Right renal cortex interstitium (tissue), 3 donors: ENCODE measurements around the gene NTF3. TPM values are rescaled to one million over a fixed set of nuclear protein-coding genes. Genes with fewer than 3 reads are reported as not detected.
"Not testable (repeated sequence)": the region's sequence is repeated elsewhere in the genome, so short reads cannot be mapped to it uniquely, and the experiment has no call there.

Experiments
- DNase-seq, 3 donors: peaks; one replicate each; pipeline ENCODE4 v3.0.0-alpha.2; 2013; ENCODE audit warnings: low read depth in 3 of 3, low spot score in 2 of 3
- polyA plus RNA-seq, 3 donors: library from polyadenylated mRNA; unstranded; fragments of 120-200 nt; gene quantifications; one replicate each; pipeline ENCODE4 v1.2.1, GENCODE V29; 2013; ENCODE audit not compliant: insufficient read length in 3 of 3

Gene NTF3
- polyA plus RNA-seq, 3 donors, result 4.3 to 5.4 (median 4.7) TPM

- DNase-seq, result no peak
These were observed 93.0 kb downstream of the NTF3 start for GRCh38 chr12:5524769-5525436.

- DNase-seq, result no peak
These were observed 94.0 kb downstream of the NTF3 start for GRCh38 chr12:5525783-5526367.

- DNase-seq, result no peak
These were observed 101.5 kb downstream of the NTF3 start for GRCh38 chr12:5533368-5533767.

DNA sequence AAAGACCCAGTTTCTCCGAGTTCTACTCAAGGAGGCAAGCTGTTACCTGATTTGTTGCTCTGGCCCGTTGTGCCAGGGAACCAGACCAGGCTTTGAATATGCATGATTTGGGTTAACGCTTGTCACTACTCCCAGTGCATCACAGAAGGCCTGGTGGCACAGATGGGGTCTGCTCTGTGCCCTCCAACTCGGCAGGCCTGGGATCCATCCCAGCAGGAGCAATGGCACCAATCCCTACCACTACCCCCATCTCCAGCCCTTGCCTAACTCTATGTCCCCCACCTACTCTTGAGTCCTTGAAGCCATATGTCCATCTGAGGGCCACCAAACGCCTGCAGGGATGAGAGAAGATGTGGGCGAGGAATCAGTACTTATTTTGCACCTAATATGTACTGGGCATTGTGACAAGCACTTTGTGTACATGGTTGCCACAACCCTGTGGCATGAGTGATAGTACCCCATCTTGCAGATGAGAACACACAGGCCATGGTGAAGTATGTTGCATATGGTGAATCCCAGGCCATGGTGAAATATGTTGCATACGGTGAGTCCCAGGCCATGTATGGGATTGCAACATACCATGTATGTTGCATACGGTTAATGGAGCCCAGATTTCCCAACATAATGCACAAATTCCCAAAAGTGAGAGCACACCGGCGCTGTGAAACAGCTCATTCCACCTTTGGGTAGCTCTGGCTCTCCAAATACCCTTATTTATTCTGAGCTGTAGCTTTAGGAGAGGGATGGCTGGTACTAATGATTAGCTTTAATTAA, 102.7 kb downstream of the NTF3 start:
- no peak for DNase-seq

GRCh38 chr12:5535541-5535940, 103.6 kb downstream of the NTF3 start:
- no peak for DNase-seq

DNA sequence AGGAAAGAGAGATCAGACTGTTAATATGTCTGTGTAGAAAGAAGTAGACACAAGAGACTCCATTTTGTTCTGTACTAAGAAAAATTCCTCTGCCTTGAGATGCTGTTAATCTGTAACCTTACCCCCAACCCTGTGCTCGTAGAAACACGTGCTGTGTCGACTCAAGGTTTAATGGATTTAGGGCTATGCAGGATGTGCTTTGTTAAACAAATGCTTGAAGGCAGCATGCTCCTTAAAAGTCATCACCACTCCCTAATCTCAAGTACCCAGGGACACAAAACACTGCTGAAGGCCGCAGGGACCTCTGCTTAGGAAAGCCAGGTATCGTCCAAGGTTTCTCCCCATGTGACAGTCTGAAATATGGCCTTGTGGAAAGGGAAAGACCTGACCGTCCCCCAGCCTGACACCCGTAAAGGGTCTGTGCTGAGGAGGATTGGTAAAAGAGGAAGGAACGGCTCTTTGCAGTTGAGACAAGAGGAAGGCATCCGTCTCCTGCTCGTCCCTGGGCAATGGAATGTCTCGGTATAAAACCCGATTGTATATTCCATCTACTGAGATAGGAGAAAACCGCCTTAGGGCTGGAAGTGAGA, 105.2 kb downstream of the NTF3 start:
- not testable (repeated sequence) for DNase-seq

GRCh38 chr12:5537771-5538170, 105.9 kb downstream of the NTF3 start:
- no peak for DNase-seq
